HG03432 (cell line): ENCODE results near the gene ARHGAP32.
A peak's percentile ranks its signal among the peaks of the same experiment; 100 is the strongest.

ENCODE experiments used
- ATAC-seq: cut with Tn5 transposase; IDR thresholded peaks from one replicate; pipeline ENCODE4 v1.9.1; 2021; ENCODE audit warnings: mild to moderate bottlenecking, moderate library complexity; ENCODE audit not compliant: unreplicated experiment

Gene ARHGAP32

GRCh38 chr11:128962896-128963295, 229.2 kb downstream of the ARHGAP32 start:
- ATAC-seq = no peak

DNA sequence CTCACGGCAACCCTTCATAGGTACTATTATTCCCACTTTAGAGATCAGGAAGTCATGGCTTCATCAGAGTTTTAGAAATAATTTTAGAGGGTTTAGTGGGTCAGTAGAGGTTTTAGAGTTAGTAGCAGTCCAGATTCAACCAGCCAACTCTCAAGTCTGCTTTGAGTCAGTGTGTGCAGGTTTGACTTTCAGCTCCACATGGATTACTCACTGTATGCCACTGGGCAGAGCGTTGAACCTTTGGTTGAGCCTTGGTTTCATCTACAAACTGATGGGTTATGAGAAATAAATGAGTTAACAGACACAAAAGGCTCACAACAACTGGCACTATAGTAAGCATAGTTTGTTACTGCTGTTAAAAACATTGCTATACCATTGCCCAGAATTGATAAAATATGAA, 230.5 kb downstream of the ARHGAP32 start:
- ATAC-seq = no peak

- ATAC-seq = no peak
Measured at GRCh38 chr11:128957202-128957482, 235.0 kb downstream of the ARHGAP32 start.

- ATAC-seq = peak; percentile 60
Measured at GRCh38 chr11:128956401-128957201, 235.5 kb downstream of the ARHGAP32 start.

GRCh38 chr11:128955636-128956035, 236.5 kb downstream of the ARHGAP32 start:
- no peak for ATAC-seq

DNA sequence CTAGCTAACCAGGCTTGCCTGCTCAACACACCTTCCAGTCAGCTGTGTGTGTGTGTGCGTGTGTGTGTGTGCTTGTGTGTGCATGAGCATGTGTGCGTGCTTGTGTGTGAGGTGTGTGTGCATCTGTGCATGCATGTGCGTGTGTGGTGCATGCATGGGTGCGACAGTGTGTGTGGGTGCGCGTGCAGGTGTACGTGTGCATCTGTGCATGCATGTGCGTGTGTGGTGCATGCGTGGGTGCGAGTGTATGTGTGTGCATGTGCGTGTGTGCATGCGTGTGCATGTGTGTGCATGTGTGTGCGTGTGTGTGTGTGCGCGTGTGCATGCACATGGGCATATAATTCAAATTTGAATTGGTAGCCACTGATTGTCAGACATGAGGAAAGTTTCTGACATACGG, 239.0 kb downstream of the ARHGAP32 start:
- no peak for ATAC-seq

GRCh38 chr11:128949791-128950454, 242.2 kb downstream of the ARHGAP32 start:
- ATAC-seq = no peak

- peak; percentile 65 for ATAC-seq
Measured at GRCh38 chr11:128948583-128948982, 243.5 kb downstream of the ARHGAP32 start.

DNA sequence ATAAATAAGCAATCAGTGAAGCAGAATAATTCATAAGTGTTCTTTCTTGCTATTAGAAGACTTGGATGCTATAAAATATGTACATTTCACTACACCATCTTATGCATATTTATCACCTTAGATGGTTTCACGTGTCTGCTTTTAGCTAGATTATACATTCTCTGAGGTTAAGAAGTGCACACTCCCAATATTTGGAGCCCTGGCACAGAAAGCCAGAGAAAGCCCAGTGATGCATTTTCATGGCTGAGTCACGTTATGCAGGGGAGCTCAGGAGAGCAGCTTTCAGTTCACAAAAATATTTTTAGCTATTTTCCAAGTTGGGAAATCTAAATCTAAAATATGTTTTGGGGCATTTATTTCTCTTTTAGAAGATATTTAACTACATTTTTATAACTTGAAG, 244.4 kb downstream of the ARHGAP32 start:
- ATAC-seq = no peak

DNA sequence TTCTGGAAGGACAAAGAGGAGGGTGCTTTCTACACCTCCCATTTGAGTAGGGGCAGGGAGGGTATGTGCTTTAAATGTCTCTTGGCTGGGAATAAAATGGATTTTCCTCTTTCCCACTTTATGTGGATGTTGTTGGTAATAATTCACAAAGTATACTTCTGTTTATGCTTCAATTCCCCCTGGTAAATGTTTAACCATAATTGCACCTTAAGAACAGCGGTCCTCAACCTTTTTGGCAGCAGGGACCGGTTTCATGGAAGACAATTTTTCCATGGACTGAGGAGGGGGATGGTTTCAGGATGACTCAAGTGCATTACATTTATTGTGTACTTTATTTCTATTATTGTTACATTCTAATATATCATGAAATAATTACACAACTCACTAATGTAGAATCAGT, 245.5 kb downstream of the ARHGAP32 start:
- ATAC-seq = no peak

- ATAC-seq = no peak
Measured at GRCh38 chr11:128943428-128943976, 248.6 kb downstream of the ARHGAP32 start.

DNA sequence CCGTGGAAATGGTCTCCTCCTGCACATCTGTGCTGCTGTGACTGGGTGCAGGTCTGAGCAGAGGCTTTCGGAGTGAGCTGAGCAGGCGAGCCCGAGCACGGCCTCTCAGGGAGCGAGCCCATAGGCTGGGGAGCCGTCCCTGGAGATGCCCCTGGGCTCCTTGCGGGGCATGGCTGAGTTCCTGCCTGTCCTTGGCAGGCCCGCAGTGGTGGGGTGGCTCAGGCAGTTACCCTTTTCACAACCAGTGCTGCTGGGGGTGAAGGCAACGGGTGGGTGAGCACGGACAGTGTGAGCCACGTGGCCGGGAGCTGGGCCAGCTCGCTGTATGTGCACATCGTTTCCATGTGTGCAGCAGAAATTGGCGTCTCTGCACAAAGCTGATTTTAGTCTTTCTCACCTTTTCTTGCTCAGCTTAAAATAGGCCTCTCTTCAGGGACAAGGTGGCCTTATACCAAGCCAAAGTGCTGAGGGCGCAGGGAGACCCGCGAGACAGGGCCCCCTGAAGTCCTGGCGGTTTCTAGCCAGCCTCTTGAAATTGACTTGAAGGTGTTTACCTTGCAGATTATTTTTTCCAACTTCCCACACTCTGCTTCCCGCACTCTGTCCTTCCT, 249.2 kb downstream of the ARHGAP32 start, which contains the start of gene TP53AIP1:
TSS of gene TP53AIP1 (minus strand) at position 55 of the 611 bp plus-strand sequence. CDS start 5,053 bp downstream, outside the sequence.
- no peak for ATAC-seq

- ATAC-seq = no peak
Measured at GRCh38 chr11:128942272-128942612, 249.9 kb downstream of the ARHGAP32 start.

DNA sequence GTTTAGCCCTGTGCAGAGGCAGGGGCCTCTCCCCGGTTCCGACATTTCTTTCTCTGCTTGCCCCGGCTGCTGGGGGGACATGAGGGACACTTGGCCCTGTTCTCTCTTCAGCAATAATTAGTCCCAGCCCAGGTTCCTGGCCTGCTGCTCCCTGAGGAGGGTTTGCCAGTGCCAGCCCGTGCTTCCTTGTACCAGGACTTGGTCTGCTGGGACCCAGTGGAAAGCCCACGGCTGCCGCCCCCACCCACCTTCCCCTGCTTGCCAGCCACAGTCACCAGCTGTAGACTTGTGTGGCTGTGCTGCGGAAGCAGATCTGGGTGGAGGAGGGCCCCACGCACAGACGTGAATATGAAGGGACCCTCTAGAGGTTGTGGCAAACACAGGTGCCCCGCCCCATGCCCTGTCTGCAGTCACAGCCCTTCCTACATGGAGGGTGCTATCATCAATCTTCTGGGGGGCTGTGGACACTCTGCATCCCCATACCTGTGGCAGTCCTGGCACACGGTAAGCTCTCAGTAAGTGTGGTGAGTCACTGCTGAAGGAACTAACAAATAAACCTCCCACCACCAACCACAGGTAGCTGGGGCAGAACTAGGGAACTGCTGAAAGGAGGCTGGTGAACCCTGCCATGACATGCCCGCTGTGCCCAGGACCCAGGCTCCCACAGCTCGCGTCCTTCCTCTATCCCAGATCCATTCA, 250.4 kb downstream of the ARHGAP32 start:
- ATAC-seq = no peak

DNA sequence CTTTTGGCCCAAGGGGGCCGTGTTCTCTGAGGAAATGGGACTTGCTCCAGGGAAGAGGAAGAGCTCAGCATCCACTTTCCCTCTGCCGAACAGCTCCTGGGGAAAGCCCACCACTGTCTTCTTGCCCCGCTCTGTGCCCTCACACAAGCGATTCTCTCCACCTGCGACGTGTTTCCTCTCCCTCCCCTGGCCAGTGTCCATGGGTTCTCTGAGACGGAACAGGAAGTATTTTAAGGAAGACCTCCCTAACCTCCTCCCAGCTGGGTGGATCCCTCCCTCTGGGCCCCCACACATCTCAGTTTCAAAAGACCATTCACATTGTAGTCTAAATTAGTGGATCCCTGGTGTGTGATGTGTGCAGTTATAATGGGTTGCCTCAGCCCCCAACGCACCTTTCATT, 251.0 kb downstream of the ARHGAP32 start:
- ATAC-seq = no peak

DNA sequence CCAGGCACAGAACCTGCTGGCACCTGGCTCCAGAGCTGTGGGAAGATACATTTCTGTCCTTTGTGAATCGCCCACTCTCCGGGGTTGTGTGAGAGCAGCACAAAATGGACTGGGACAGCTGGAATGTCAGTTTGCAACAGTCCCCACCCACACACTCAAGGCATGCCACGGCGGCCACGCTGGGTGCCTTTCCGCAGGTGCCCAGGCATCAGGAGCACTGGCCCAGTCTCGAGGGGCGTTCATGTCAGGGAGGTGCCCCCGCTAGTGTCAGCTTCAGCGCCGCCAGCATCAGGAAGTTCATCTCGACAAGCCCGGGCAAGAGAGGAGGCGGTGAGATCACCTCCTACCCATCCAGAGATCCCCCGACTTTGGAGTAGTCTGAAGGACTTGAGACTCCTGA, 251.5 kb downstream of the ARHGAP32 start:
- ATAC-seq = no peak

DNA sequence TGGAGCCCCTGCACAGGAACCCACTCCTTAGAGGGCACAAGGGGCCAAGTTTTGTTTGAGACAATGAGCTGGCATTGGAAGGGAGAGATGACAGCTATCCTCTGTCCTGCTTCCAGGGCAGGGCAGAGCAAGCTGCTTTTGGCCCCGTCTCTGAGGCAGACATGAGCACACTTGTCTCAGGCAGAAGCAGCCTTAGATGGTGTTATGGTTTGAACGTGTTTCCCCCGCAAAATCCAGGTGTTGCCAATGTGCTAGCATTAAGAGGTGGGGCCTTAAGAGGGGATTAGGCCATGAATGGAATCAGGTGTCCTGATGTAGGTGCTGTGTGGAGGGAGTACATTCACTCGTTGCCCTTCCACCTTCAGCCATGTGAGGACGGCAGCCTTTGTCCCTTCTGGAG, 252.0 kb downstream of the ARHGAP32 start:
- no peak for ATAC-seq

- no peak for ATAC-seq
Measured at GRCh38 chr11:128939591-128939990, 252.5 kb downstream of the ARHGAP32 start.

- no peak for ATAC-seq
Measured at GRCh38 chr11:128938156-128938885, 253.8 kb downstream of the ARHGAP32 start.

DNA sequence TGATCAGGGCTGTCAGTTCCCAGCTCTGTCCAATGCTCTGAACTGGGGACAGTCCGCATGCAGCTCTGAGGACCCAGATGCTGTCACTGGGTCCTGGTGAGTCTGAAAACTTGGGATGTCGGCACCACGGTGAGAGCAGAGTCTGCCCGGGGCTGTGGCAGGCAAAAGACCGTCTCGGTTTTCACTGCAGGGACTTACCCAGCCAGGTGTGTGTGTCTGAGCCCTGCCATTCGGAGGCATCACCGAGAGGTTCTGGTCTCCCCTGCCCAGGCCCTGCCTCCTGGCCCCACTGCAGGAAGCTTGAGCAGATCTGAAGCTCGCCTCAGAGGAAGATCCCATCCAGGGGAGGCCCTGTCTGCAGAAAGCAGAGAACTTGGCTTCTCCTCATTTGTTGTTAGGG, 254.6 kb downstream of the ARHGAP32 start:
- ATAC-seq = no peak
